Loucy (cell line): ENCODE measurements around the gene CTIF.

Experiments
- H2AFZ ChIP-seq: fragments of 200-600 bp; sonication (generic); 2 replicates; pipeline ENCODE4 v1.6.0; 2016; ENCODE audit warnings: antibody characterized with exemption, mild to moderate bottlenecking, low read length, moderate library complexity
- H3F3A ChIP-seq: fragments of 200-600 bp; 2 replicates; pipeline ENCODE4 v1.6.0; 2016; ENCODE audit warnings: antibody characterized with exemption, low read depth, mild to moderate bottlenecking
- H3K27me3 ChIP-seq: fragments of 200-600 bp; sonication (generic); 2 replicates; pipeline ENCODE4 v1.6.1; 2014; ENCODE audit warnings: low read length, mild to moderate bottlenecking; ENCODE audit not compliant: insufficient read depth, poor library complexity, severe bottlenecking
- H3K36me3 ChIP-seq: fragments of 200-600 bp; sonication (generic); 2 replicates; pipeline ENCODE4 v1.6.1; 2016; ENCODE audit warnings: low read length; ENCODE audit not compliant: insufficient read depth
- H3K4me1 ChIP-seq: fragments of 200-600 bp; sonication (generic); 2 replicates; pipeline ENCODE4 v1.5.1; 2014; ENCODE audit warnings: low read length, mild to moderate bottlenecking; ENCODE audit not compliant: insufficient read depth, poor library complexity, severe bottlenecking
- H3K4me2 ChIP-seq: fragments of 200-600 bp; sonication (generic); 2 replicates; pipeline ENCODE4 v1.6.0; 2014; ENCODE audit warnings: antibody characterized with exemption, low read length, low read depth, mild to moderate bottlenecking; ENCODE audit not compliant: poor library complexity, severe bottlenecking
- H3K4me3 ChIP-seq: fragments of 200-600 bp; sonication (generic); 2 replicates; pipeline ENCODE4 v1.5.1; 2014; ENCODE audit warnings: low read length, mild to moderate bottlenecking, mixed read lengths; ENCODE audit not compliant: poor library complexity, severe bottlenecking
- H3K79me2 ChIP-seq: fragments of 200-600 bp; sonication (generic); 2 replicates; pipeline ENCODE4 v1.6.1; 2014; ENCODE audit warnings: low read length; ENCODE audit not compliant: insufficient read depth
- H3K9ac ChIP-seq: fragments of 200-600 bp; sonication (generic); 2 replicates; pipeline ENCODE4 v1.6.0; 2014; ENCODE audit warnings: mild to moderate bottlenecking, low read depth, low read length, moderate library complexity; ENCODE audit not compliant: poor library complexity, severe bottlenecking
- H3K9me2 ChIP-seq: fragments of 200-600 bp; sonication (generic); replicated peaks from 2 replicates; pipeline ENCODE4 v1.6.1; 2016; ENCODE audit warnings: low read depth, low read length, mixed read lengths
- H3K9me3 ChIP-seq: fragments of 200-600 bp; sonication (generic); 2 replicates; pipeline ENCODE4 v1.6.1; 2014; ENCODE audit warnings: mild to moderate bottlenecking, antibody characterized with exemption, low read length, low read depth; ENCODE audit not compliant: insufficient read depth
- H4K20me1 ChIP-seq: fragments of 200-600 bp; sonication (generic); 2 replicates; pipeline ENCODE4 v1.6.0; 2014; ENCODE audit warnings: antibody characterized with exemption, low read length, mild to moderate bottlenecking; ENCODE audit not compliant: insufficient read depth, poor library complexity, severe bottlenecking
- EZH2phosphoT487 ChIP-seq: fragments of 200-600 bp; IDR thresholded peaks from 2 replicates; pipeline ENCODE4 v1.6.1; 2018; ENCODE audit warnings: antibody characterized with exemption, mild to moderate bottlenecking, moderate library complexity, borderline replicate concordance
- TF ChIP-seq, protein P1 (sequence below): fragments of 200-600 bp; sonication (generic); conservative IDR thresholded peaks from 2 replicates; pipeline ENCODE4 v1.5.1; 2014; ENCODE audit warnings: mild to moderate bottlenecking, antibody characterized with exemption, low read length

The CTIF gene

DNA sequence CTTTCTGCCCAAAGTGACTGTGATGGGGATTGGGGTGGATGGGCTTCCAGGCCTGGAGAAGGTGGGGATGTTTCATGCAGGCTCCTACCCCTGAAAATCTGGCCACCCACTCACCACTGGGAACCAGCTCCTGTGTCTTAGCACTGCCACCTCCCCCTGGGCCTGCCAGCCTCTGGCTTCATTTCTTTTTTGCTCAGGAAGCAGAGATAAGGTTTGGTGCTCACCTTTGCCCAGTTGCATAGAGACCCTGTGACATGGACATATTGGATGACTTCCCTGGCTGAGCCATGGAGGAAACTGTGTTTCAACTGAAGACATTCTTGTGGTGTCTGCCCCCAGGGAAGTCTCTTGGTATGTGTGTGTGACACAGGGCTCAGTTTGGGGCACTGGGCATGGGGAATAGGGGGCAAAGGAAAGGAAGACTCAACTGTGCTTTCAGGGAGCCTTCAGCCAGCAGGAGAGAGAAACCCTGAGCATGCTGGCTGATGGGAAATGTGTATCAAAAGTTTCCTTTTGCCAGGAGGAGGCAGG, 16.7 kb downstream of the CTIF start:
- Histone ChIP-seq H3F3A (no peaks in the 10 kb centered on the region), H4K20me1 (no peaks in the 10 kb centered on the region), H3K9me3 (no peaks in the 10 kb centered on the region), H3K9me2 (no peaks in the 10 kb centered on the region), H3K27me3 (no peaks in the 10 kb centered on the region), H3K9ac (no peak overlapping the region), H3K4me1 (peaks cover 1% of the 10 kb centered on the region), H2AFZ (no peak overlapping the region), H3K36me3 (peaks cover 5% of the 10 kb centered on the region; the same call in 1 of the 2 replicates), H3K4me2 (no peak overlapping the region), H3K79me2 (peaks cover 16% of the 10 kb centered on the region; the same call in 1 of the 2 replicates), H3K4me3 (no peak overlapping the region)
- TF ChIP-seq EZH2phosphoT487: no peak
- TF ChIP-seq, protein P1, sequence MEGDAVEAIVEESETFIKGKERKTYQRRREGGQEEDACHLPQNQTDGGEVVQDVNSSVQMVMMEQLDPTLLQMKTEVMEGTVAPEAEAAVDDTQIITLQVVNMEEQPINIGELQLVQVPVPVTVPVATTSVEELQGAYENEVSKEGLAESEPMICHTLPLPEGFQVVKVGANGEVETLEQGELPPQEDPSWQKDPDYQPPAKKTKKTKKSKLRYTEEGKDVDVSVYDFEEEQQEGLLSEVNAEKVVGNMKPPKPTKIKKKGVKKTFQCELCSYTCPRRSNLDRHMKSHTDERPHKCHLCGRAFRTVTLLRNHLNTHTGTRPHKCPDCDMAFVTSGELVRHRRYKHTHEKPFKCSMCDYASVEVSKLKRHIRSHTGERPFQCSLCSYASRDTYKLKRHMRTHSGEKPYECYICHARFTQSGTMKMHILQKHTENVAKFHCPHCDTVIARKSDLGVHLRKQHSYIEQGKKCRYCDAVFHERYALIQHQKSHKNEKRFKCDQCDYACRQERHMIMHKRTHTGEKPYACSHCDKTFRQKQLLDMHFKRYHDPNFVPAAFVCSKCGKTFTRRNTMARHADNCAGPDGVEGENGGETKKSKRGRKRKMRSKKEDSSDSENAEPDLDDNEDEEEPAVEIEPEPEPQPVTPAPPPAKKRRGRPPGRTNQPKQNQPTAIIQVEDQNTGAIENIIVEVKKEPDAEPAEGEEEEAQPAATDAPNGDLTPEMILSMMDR: no peak

GRCh38 chr18:48557640-48558174, 18.9 kb downstream of the CTIF start:
- peaks cover 9% of the 10 kb centered on the region for H3K4me1 ChIP-seq
- H4K20me1 ChIP-seq: no peaks in the 10 kb centered on the region
- H3K36me3 ChIP-seq: peaks cover 5% of the 10 kb centered on the region; the same call in 1 of the 2 replicates
- no peaks in the 10 kb centered on the region for H3K9me2 ChIP-seq
- H3F3A ChIP-seq: no peaks in the 10 kb centered on the region
- no peak overlapping the region for H3K4me3 ChIP-seq
- no peaks in the 10 kb centered on the region for H3K27me3 ChIP-seq
- H3K9me3 ChIP-seq: no peaks in the 10 kb centered on the region
- H3K9ac ChIP-seq: no peak overlapping the region
- no peak for TF ChIP-seq EZH2phosphoT487
- TF ChIP-seq, protein P1: no peak
- H3K4me2 ChIP-seq: no peak overlapping the region
- H2AFZ ChIP-seq: no peak overlapping the region
- peaks cover 5% of the 10 kb centered on the region; the same call in 1 of the 2 replicates for H3K79me2 ChIP-seq

DNA sequence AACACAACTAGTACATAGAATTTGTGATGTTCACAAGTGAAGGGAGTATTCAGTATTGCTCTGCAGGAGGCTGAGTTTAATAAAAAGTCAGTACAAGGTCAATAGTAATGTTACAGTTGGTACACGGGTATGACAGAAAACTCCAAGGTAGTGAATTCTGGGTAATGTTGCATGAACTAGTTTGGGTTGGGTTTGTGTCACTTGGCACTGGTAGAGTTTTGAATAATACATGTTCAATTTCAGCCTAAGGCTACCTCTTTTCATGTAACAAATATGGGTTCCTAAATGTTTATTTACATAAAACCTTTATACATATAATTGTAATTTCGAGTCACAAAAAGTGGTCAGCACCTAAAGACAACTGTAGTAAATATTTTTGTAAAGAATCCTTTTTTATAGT, 19.4 kb downstream of the CTIF start:
- no peaks in the 10 kb centered on the region for H3K9me2 ChIP-seq
- H2AFZ ChIP-seq: no peak overlapping the region
- no peaks in the 10 kb centered on the region for H3K9me3 ChIP-seq

More for the DNA sequence above, 19.4 kb downstream of the CTIF start:
- peaks cover 5% of the 10 kb centered on the region; the same call in 1 of the 2 replicates for H3K79me2 ChIP-seq
- H3K9ac ChIP-seq: no peak overlapping the region
- TF ChIP-seq, protein P1: no peak
- no peak for TF ChIP-seq EZH2phosphoT487
- peaks cover 5% of the 10 kb centered on the region; the same call in 1 of the 2 replicates for H3K36me3 ChIP-seq
- H4K20me1 ChIP-seq: no peaks in the 10 kb centered on the region
- H3K4me2 ChIP-seq: no peak overlapping the region
- H3F3A ChIP-seq: no peaks in the 10 kb centered on the region
- H3K4me3 ChIP-seq: no peak overlapping the region
- peaks cover 15% of the 10 kb centered on the region for H3K4me1 ChIP-seq
- no peaks in the 10 kb centered on the region for H3K27me3 ChIP-seq
